ENCODE results near the gene AKAP8L.
A peak's percentile ranks its signal among the peaks of the same experiment; 100 is the strongest.
"Not testable (repeated sequence)": the region's sequence is repeated elsewhere in the genome, so short reads cannot be mapped to it uniquely, and the experiment has no call there.

AKAP8L gene

DNA sequence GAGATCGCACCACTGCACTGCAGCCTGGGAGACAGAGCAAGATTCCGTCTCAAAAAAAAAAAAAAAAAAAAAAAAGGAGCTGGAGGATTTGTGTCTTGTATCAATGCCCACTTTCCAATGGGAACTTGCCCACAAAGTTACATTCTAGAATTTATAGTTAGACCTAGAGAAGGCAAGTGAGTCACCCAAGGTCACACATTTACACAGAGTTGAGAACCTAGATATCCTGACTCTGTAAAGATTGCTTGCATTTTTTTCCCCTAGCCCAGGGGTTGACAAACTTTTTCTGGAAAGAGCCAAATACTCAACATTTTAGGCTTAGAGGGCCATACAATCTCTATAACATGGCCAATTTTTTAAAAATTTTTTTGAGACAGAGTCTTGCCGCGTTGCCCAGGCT is 78.7 kb downstream of the AKAP8L start:
- no peak for DNase-seq

DNA sequence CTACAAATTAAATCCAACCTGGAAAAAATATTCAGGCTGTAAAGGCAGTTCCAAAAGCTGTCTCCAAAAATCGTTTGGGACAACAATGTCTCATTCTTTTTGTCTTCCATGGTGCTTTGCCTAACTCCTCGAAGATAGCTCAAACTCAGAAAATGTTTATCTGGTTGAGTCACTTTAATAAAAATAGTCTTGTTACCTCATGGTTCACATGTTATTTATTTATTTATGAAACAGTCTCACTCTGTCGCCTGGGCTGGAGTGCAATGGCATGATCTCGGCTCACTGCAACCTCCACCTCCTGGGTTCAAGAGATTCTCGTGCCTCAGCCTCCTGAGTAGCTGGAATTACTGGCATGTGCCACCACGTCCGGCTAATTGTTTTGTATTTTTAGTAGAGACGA is 81.6 kb downstream of the AKAP8L start:
- peak; percentile 49 for DNase-seq

DNA sequence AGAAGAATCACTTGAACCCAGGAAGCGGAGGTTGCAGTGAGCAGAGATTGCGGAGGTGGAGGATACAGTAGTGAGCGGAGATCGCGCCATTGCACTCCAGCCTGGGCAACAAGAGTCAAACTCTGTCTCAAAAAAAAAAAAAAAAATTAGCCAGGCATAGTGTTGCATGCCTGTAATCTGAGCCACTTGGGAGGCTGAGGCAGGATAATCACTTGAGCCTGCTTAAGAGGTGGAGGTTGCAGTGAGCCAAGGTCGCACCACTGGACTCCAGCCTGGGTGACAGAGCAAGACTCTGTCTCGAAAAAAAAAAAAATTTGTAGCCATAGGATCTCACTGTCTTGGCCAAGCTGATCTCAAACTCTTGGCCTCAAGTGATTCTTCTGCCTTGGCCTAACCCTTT is 82.8 kb downstream of the AKAP8L start:
- not testable (repeated sequence) for DNase-seq

DNA sequence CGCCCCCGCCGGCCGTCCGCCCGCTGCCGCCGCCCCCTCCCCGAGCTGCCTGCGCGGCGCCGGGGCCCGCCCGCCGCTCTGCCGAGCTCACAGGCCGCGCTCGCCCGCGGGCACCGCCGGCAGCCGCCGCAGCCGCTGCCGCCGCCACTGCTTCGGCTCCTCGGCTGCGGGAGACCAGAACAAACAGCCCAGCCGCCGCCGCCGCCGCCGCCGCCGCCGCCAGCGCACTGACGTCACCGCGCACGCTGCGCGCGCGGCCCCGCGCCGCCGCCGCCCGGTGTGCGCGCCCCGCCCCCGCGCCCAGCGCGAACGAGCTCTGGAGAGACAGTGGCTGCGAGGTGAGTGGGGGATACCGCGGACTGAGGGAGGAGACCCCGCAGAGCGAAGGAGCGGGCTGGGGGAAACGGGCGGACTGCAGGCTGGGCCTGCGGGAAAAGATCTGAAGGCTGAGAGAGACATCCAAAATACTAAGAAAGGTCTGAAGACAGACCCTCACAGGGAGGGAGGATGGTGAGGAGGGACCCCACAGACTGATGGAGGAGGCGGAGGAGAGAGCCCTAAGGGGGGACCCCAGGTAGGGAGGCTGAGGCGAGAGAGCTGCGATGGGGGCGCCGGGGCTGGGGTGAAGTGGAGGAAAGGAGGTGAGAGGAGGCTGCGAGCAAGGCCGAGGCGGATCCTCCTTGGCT is 86.3 kb downstream of the AKAP8L start, which contains the start of gene BRD4:
Gene BRD4, minus strand, starts transcription at position 229 of the 686 bp plus-strand sequence. CDS start 59,440 bp downstream, outside the sequence.
- peak; percentile 69 for DNase-seq

DNA sequence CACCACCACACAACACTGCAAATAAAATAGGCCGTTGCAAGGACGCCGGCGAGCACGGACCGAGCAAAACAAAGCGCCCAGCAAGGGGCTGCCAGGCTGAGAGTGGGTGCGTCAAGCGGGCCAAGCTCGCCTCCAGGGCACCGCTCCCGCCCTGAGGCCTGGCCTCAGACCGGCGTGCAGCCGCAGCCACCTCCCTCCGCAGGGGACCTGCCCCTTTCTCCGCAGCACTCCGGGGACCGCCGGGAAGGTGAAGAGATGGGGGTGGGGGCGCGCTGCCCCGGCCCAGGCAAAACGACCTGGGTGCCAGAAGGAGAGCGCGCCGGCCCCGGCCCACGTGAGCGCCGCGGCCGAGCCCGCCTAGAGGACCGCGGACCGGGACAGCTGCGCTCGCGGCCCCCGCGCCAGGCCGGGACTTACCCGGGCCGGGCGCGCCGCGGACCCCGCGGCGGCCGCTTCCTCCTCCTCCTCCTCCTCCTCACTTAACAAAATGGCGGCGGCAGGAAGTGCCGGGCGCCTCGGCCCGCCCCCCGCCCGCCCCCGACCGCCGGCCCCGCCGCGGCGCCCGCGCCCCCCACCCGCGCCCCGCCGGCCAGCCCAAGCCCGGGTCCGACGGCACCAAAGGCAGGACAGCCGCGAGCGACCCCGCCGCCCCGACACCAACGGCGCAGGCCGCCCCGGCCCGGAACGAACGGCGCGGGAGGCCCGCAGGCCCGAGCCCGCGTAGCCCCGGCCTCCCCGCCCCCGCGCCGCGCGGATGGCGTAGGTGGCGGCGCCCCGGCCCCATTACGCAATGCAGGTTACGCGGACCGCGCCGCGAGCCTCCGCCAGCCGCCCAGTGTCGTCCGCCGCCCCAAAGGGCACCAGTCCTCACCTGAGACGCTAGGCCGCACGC is 87.1 kb downstream of the AKAP8L start:
- DNase-seq = peak; percentile 52

DNA sequence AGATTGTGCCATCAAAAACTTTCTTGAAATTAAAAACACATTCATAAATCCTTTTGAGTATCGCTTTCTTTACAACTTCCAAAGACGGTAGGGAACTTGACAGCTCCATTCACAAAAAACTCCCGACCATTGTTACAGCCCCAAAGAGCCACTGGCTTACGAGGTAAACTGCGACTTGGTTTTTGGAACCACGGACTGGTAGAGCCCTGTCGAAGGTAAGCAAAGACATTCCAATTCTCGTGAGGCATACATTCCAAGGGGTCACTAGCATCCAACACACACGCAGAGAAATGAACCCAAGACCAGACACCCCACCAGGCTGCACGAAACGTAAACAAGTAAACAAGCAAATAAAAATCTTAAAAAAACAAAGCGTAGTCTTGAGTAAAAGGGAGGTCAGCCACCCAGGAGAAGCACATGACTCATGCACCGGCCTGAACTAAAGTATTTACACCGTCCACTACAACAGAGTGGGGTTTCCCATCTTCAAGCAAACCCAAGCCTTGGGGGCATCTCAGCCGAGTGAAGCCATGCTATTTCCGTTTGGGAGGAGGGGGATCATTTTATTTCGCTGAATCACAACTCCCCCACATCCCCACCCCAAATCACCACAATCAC is 87.9 kb downstream of the AKAP8L start:
- DNase-seq = peak; percentile 79
